DMS153 (cell line): ENCODE data around the gene PDS5A.
"Not testable (repeated sequence)": the region's sequence is repeated elsewhere in the genome, so short reads cannot be mapped to it uniquely, and the experiment has no call there.

Experiments used
- DNase-seq: peaks from one replicate; lab custom pipeline; 2025; lab: John Stamatoyannopoulos, UW

PDS5A gene

GRCh38 chr4:39825090-39825489 lies 152.6 kb downstream of the PDS5A start:
- no peak for DNase-seq

- DNase-seq = no peak
Measured at GRCh38 chr4:39823191-39823590, 154.5 kb downstream of the PDS5A start.

GRCh38 chr4:39822662-39823061 lies 155.0 kb downstream of the PDS5A start:
- DNase-seq = no peak

GRCh38 chr4:39821951-39822350 lies 155.8 kb downstream of the PDS5A start:
- no peak for DNase-seq

GRCh38 chr4:39820186-39820585 lies 157.5 kb downstream of the PDS5A start:
- DNase-seq = no peak

- no peak for DNase-seq
Measured at GRCh38 chr4:39818646-39819045, 159.1 kb downstream of the PDS5A start.

GRCh38 chr4:39814403-39815185 lies 163.1 kb downstream of the PDS5A start:
- no peak for DNase-seq

- DNase-seq = not testable (repeated sequence)
Measured at GRCh38 chr4:39813761-39814160, 163.9 kb downstream of the PDS5A start.

- DNase-seq = not testable (repeated sequence)
Measured at GRCh38 chr4:39813033-39813432, 164.7 kb downstream of the PDS5A start.

GRCh38 chr4:39812500-39812899 lies 165.2 kb downstream of the PDS5A start:
- DNase-seq = no peak

GRCh38 chr4:39808231-39808749 lies 169.4 kb downstream of the PDS5A start:
- DNase-seq = no peak

GRCh38 chr4:39802005-39802404 lies 175.7 kb downstream of the PDS5A start:
- no peak for DNase-seq

GRCh38 chr4:39792976-39793375 lies 184.7 kb downstream of the PDS5A start:
- not testable (repeated sequence) for DNase-seq

GRCh38 chr4:39792529-39792928 lies 185.2 kb downstream of the PDS5A start:
- DNase-seq = no peak

- no peak for DNase-seq
Measured at GRCh38 chr4:39792128-39792527, 185.6 kb downstream of the PDS5A start.

GRCh38 chr4:39786838-39787237 lies 190.9 kb downstream of the PDS5A start:
- no peak for DNase-seq

GRCh38 chr4:39785083-39785482 lies 192.6 kb downstream of the PDS5A start:
- DNase-seq = no peak

GRCh38 chr4:39781988-39782387 lies 195.7 kb downstream of the PDS5A start:
- not testable (repeated sequence) for DNase-seq
